ENCODE measurements around the gene FLT4. TPM values are rescaled to one million over a fixed set of nuclear protein-coding genes. Genes with fewer than 3 reads are reported as not detected.

FLT4 gene
- total and polyA plus RNA-seq, 2 experiments from 2014 or later, result 3.4 to 13.8 TPM

GRCh38 chr5:180580681-180581080, 68.7 kb downstream of the FLT4 start (continued):
- no peak for TF ChIP-seq ZNF462 (CRISPR knock-in tag; IDR thresholded peaks at IDR 0.05)
- no peak for TF ChIP-seq JUNB (IDR thresholded peaks at IDR 0.05; ENCODE audit: unreplicated experiment)
- TF ChIP-seq ZNF114 (CRISPR knock-in tag; IDR thresholded peaks at IDR 0.05), result no peak
- TF ChIP-seq STAT1 (IDR thresholded peaks at IDR 0.05; ENCODE audit: unreplicated experiment), result no peak
- TF ChIP-seq NANOG (IDR thresholded peaks at IDR 0.05; ENCODE audit: borderline replicate concordance), result no peak
- TF ChIP-seq POLR2AphosphoS5 (IDR thresholded peaks at IDR 0.05; ENCODE audit: low read depth), result no peak
- TF ChIP-seq ETS1 (IDR thresholded peaks at IDR 0.05), result no peak
- TF ChIP-seq REST (IDR thresholded peaks at IDR 0.05; ENCODE audit: unreplicated experiment), result no peak
- TF ChIP-seq ZNF331 (CRISPR knock-in tag; IDR thresholded peaks at IDR 0.05; ENCODE audit: low read depth), result no peak
- no peak for TF ChIP-seq EZH2 (IDR thresholded peaks at IDR 0.05; ENCODE audit: low read depth, unreplicated experiment)
